HL-60/S4 treated with retinoic acid at 250 ng/mL for 4 days and 3 days (cell line): ENCODE data around the gene OR6C74.

Experiments used
- in situ Hi-C: fragments of 300-500 bp; cut with MboI; formaldehyde crosslinking; loops from 2 replicates; pipeline ENCODE4 v1.7.0; 2022; ENCODE audit warnings: low sequenced_read_pairs

The OR6C74 gene

DNA sequence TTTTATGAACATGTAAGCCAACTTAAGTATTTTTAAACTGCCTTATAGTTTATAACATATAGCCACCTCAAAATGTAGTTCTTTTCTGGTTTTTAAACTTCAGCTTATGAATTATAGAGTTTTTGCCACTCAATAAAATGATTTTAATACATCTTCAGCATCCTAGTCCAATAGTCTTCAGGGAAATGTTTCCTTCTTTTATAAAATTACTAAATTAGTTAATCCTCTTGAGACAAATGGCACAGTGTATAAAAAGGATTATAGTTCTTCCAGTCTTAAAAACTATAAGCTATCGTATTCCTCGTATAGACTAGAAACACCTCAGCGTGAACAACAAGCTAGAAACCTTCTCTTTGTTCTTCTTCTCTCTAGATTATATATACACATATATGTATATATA, at the start of gene OR6C74:
Gene OR6C74, plus strand, starts transcription at position 301 of the 400 bp plus-strand sequence. CDS start 2,679 bp downstream, outside the sequence.
- in situ Hi-C loops: no loop called here

DNA sequence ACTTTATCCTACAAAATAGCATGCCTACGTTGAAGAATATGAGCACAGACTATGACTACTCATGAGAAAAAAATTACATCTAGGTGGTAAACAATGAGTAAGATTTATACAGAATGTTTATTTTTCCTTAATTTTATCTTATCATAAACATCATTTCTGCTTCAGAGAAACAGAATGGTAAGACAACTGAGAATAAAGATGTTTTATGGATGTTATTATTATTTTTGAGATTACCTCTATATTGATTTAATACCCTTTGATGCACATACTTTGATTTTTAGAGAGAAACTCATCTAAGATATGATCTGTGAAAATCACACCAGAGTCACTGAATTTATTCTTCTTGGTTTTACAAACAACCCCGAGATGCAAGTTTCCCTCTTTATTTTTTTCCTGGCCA, 23.7 kb upstream of the OR6C74 start, which contains the start of gene OR10A7:
Gene OR10A7, plus strand, starts transcription at position 301 of the 400 bp plus-strand sequence. Its CDS starts 0 bp downstream, at position 301.
- in situ Hi-C loops: no loop called here

DNA sequence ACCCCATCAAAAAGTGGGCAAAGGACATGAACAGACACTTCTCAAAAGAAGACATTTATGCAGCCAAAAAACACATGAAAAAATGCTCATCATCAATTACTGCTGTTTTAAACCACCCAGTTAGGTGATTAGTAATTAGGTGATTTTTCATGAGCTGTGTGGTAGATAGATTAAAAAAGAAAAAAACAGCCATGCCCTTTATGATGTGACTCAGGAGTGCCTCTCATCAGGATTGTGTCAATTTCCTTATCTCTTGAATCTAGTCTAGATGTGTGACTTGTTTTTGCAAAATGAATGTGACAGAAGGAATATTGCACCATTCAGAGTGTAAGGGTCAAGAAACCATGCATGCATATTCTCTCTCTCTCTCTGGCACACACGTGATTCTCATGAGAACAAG, 17.9 kb upstream of the OR6C74 start:
- in situ Hi-C loops: no loop called here

DNA sequence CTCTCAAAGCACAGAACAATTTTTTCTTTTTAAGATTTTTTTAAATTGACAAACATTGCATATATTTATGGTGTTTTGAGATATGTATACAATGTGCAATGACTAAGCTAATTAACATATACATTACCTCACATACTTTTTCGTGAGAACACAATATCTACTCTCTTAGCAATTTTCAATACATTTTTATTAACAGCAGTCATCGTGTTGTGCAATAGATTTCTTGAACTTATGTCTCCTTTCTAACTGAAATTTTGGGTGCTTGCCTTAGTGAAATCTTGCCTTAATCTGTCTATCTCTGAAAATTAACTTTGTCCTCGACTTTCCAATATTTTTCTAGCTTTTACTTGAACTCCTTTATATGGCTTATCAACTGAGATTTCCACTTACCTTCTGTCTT, 16.8 kb upstream of the OR6C74 start:
- in situ Hi-C loops: no loop called here

DNA sequence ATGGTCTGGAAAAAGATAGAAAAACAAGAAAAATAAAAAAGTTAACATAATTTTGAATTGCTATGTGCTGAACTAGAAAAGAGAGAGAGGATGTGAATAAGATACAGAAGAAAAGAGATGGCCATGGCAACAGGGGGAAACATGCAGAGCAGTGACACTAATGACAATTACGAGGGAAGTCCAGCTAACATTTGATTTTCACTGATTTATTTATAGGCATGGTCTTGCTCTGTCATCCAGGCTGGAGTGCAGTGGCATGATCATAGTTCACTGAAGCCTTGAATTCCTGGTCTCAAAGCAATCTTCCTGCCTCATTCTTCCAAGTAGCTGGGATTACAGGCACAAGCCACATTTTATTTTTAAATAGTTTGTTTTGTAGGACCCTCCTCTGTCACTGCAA, 1.8 kb downstream of the OR6C74 start:
- in situ Hi-C loops: no loop called here

DNA sequence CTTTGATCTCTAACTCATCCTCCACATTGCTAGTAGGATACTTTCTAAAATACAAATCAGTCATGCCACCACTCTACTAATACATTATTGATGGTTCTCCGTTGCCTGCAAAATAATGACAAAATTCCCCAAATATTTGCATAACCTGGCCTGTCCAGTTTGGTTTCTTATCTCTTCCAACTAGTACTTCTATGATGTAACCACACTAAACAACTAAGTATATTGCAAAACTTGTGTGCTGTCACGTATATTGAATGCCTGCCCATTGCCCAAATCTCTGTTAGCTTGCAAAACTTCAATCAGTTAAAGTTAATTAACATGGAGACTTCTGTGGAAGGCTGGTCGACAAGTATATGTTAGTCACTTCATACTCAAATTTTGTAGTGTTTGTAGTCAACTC, 6.5 kb downstream of the OR6C74 start:
- in situ Hi-C loops: no loop called here

DNA sequence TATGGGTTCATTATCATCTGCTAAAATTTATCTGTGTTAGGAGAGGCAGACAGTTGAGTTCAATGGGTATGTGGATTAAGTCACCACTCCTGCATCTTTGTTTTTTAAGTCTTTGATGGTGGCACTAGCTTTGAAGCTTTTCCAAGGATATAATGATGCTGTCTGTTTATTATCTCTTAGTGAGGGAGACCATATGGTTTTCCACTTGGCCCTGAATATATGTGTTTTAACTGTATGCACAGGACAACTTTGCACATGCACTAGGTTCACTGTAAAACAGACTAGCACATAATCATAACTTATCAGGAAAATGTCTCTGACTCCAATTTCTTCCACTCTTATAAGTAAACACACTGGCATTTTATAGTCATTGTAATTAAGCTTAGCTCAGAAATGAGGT, 8.9 kb downstream of the OR6C74 start:
- in situ Hi-C loops: no loop called here

DNA sequence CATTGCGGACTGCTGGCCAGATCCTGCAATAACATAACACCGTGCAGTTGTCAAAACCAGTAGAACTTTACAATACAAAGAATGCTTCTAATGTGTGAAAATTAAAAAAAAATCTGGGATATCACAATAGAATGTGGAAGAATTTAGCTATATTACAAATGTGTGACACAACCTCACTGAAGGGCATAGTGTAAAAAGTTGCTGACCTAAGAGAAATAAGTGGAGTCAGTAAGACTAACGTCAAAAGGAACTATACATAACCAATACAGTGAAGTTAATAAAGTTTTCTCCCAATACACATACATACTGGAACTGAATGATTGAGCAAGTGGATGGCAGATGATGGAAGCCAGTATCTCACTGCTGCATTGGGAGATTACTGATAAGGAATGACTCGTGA, 12.4 kb downstream of the OR6C74 start:
- in situ Hi-C loops: no loop called here

DNA sequence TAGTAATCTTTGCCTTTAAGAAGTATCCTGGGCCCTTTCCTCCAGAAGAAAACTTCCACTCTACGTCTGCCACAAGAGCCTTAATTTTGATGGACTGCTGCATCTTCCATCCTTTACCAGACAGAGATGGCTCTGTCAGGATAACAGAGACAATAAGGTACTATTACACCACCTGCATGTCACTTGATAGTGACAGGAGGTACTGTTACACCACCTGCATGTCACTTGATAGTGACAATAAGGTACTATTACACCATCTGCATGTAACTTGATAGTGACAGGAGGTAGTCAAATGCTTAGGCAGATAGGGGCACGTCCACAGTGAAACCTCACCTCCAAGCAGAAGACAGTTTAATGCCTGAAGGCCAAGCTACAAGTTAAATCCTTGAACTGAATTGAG, 13.9 kb downstream of the OR6C74 start:
- in situ Hi-C loops: no loop called here

DNA sequence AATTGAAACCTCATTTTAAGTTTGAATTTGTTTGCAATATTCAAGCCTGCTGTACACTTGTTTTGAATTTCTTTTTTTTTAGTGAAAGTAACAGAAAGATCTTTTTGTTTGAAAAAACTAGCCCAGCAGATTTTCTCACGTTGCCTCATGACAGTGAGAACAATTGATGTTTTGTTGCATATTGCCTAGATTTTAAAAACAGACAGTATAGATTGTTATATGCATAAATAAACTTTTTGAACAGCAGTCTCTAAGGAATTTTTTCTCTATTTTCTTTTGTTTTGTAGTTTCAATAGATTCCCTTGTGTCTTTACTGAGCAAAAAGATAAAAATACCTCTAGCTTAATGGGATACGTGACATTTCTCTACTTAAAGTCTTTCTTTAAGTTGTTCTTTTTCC, 36.6 kb downstream of the OR6C74 start:
- in situ Hi-C loops: no loop called here

DNA sequence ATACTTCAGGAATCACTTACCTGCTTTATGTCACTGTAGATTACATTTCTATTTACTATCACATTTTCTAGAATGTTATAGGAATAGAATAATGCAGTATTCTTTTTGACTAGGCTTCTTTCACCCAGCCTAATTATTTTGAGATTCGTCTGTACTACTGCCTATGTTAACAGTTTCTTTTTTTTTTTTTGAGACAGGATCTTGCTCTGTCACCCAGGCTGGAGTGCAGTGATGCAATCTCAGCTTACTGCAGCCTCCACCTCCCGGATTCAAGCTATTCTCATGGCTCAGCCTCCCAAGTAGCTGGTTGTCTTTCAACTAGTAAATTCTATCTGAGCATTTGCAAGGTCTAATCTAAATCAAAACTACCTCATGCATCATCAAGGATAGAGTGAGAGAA, 45.6 kb downstream of the OR6C74 start:
- in situ Hi-C loops: no loop called here
